M059J (cell line): ENCODE data around the gene COL9A3. TPM values are rescaled to one million over a fixed set of nuclear protein-coding genes. Genes with fewer than 3 reads are reported as not detected.

Experiments used
- DNase-seq: peaks from one replicate; pipeline ENCODE4 v3.0.0-alpha.2; 2012; ENCODE audit warnings: low read depth
- total RNA-seq: library from RNA; depleted of rRNA; stranded (reverse); fragments of >200 nt; shearing (Covaris generic); gene quantifications from 2 replicates; pipeline ENCODE4 v1.2.3, GENCODE V29; 2014; rRNA removed

COL9A3 gene
- total RNA-seq, 1 experiment from 2014 or later = 0.17 TPM

- DNase-seq = no peak
Measured at GRCh38 chr20:62880147-62880934, 63.5 kb downstream of the COL9A3 start.

GRCh38 chr20:62880935-62881661 is 64.2 kb downstream of the COL9A3 start:
- no peak for DNase-seq

GRCh38 chr20:62881662-62882395 is 65.0 kb downstream of the COL9A3 start:
- no peak for DNase-seq

- no peak for DNase-seq
Measured at GRCh38 chr20:62882426-62882825, 65.6 kb downstream of the COL9A3 start.

- no peak for DNase-seq
Measured at GRCh38 chr20:62884556-62884955, 67.7 kb downstream of the COL9A3 start.

GRCh38 chr20:62885046-62885895 is 68.4 kb downstream of the COL9A3 start:
- no peak for DNase-seq

- no peak for DNase-seq
Measured at GRCh38 chr20:62885896-62886708, 69.3 kb downstream of the COL9A3 start.

- no peak for DNase-seq
Measured at GRCh38 chr20:62886709-62887058, 69.8 kb downstream of the COL9A3 start.

GRCh38 chr20:62887152-62887859 is 70.5 kb downstream of the COL9A3 start:
- DNase-seq = peak; percentile 81

- DNase-seq = peak; percentile 40
Measured at GRCh38 chr20:62887860-62888239, 71.0 kb downstream of the COL9A3 start.

- DNase-seq = no peak
Measured at GRCh38 chr20:62888406-62888805, 71.6 kb downstream of the COL9A3 start.

GRCh38 chr20:62888910-62889309 is 72.1 kb downstream of the COL9A3 start:
- DNase-seq = no peak

GRCh38 chr20:62889411-62889810 is 72.6 kb downstream of the COL9A3 start:
- no peak for DNase-seq

- DNase-seq = no peak
Measured at GRCh38 chr20:62889871-62890270, 73.0 kb downstream of the COL9A3 start.

- DNase-seq = no peak
Measured at GRCh38 chr20:62890444-62890843, 73.6 kb downstream of the COL9A3 start.

Other genes with a start within 250 kb of the COL9A3 start
- 43.9 and 69.5 TPM in 2 replicates for gene SLCO4A1, start 174.5 kb upstream of the COL9A3 start, total RNA-seq
- 0.07 and 0.54 TPM in 2 replicates for gene NTSR1, start 108.2 kb upstream of the COL9A3 start, total RNA-seq
- 56.4 and 65.9 TPM in 2 replicates for gene MRGBP, start 20.6 kb upstream of the COL9A3 start, total RNA-seq
- 62.0 and 117 TPM in 2 replicates for gene OGFR, start 12.2 kb upstream of the COL9A3 start, total RNA-seq
- 13.8 and 19.1 TPM in 2 replicates for gene TCFL5, start 44.8 kb downstream of the COL9A3 start, total RNA-seq
- gene DIDO1, start 109.5 kb downstream of the COL9A3 start, total RNA-seq = 26.1 and 42.6 TPM in 2 replicates
- gene GID8, start 121.1 kb downstream of the COL9A3 start, total RNA-seq = 40.4 and 53.4 TPM in 2 replicates
- gene SLC17A9, start 135.7 kb downstream of the COL9A3 start, total RNA-seq = not detected in 2 replicates
- gene BHLHE23, start 189.9 kb downstream of the COL9A3 start, total RNA-seq = not detected in 2 replicates